ENCODE results near the gene FSIP1.

Gene FSIP1

GRCh38 chr15:39618063-39618823 is 164.4 kb downstream of the FSIP1 start:
- no peak for DNase-seq (ENCODE audit: low read depth)

GRCh38 chr15:39616731-39617455 is 165.7 kb downstream of the FSIP1 start:
- DNase-seq (ENCODE audit: low read depth), result no peak

GRCh38 chr15:39613861-39614260 is 168.8 kb downstream of the FSIP1 start:
- DNase-seq (ENCODE audit: low read depth), result no peak

GRCh38 chr15:39613271-39613670 is 169.4 kb downstream of the FSIP1 start:
- DNase-seq (ENCODE audit: low read depth), result no peak

GRCh38 chr15:39610665-39611064 is 172.0 kb downstream of the FSIP1 start:
- no peak for DNase-seq (ENCODE audit: low read depth)

GRCh38 chr15:39609166-39609916 is 173.3 kb downstream of the FSIP1 start:
- no peak for DNase-seq (ENCODE audit: low read depth)

GRCh38 chr15:39608185-39609139 is 174.2 kb downstream of the FSIP1 start:
- no peak for DNase-seq (ENCODE audit: low read depth)

GRCh38 chr15:39605146-39605545 is 177.5 kb downstream of the FSIP1 start:
- no peak for DNase-seq (ENCODE audit: low read depth)

GRCh38 chr15:39602143-39602542 is 180.5 kb downstream of the FSIP1 start:
- no peak for DNase-seq (ENCODE audit: low read depth)

GRCh38 chr15:39599871-39600270 is 182.8 kb downstream of the FSIP1 start:
- DNase-seq (ENCODE audit: low read depth), result no peak

- no peak for DNase-seq (ENCODE audit: low read depth)
Observed at GRCh38 chr15:39598958-39599845, 183.4 kb downstream of the FSIP1 start.

GRCh38 chr15:39598186-39598850 is 184.3 kb downstream of the FSIP1 start:
- no peak for DNase-seq (ENCODE audit: low read depth)

- DNase-seq (ENCODE audit: low read depth), result no peak
Observed at GRCh38 chr15:39597751-39598185, 184.9 kb downstream of the FSIP1 start.

- no peak for DNase-seq (ENCODE audit: low read depth)
Observed at GRCh38 chr15:39597336-39597735, 185.3 kb downstream of the FSIP1 start.

GRCh38 chr15:39596358-39597051 is 186.1 kb downstream of the FSIP1 start:
- DNase-seq (ENCODE audit: low read depth), result no peak

- no peak for DNase-seq (ENCODE audit: low read depth)
Observed at GRCh38 chr15:39595338-39596221, 187.1 kb downstream of the FSIP1 start.

GRCh38 chr15:39594446-39595337 is 187.9 kb downstream of the FSIP1 start:
- no peak for DNase-seq (ENCODE audit: low read depth)

Measured in stimulated activated CD8-positive, alpha-beta memory T cell treated with anti-CD3 and anti-CD28 coated beads, Interleukin-4, amount 100 ng/mL, for 24 hours (primary cell).